GM12874 (cell line): ENCODE data around the gene CEBPG.

Source experiments
- TF ChIP-seq, protein P1 (sequence below): IDR thresholded peaks from 2 replicates; pipeline ENCODE4 v1.5.1; 2011; ENCODE audit warnings: low read depth, mild to moderate bottlenecking, control low read depth, low read length, moderate library complexity; ENCODE audit not compliant: insufficient read depth

Gene CEBPG

DNA sequence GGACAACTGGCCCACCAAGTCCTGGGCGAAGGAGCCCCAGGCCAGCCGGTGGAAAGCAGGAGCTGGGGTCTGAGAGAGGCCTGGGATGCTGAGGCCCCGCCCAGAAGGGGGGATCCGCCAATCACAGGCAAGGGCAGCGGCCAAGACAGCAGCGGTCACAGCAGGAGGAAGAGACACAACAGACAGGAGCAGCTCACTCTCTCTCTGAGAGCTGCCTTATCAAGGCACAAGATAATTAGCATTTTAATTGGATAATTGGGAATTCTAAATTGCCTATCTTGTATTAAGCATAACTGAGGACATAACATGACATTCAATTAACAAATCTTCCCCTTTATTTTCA, 46.2 kb downstream of the CEBPG start:
- TF ChIP-seq, protein P1, sequence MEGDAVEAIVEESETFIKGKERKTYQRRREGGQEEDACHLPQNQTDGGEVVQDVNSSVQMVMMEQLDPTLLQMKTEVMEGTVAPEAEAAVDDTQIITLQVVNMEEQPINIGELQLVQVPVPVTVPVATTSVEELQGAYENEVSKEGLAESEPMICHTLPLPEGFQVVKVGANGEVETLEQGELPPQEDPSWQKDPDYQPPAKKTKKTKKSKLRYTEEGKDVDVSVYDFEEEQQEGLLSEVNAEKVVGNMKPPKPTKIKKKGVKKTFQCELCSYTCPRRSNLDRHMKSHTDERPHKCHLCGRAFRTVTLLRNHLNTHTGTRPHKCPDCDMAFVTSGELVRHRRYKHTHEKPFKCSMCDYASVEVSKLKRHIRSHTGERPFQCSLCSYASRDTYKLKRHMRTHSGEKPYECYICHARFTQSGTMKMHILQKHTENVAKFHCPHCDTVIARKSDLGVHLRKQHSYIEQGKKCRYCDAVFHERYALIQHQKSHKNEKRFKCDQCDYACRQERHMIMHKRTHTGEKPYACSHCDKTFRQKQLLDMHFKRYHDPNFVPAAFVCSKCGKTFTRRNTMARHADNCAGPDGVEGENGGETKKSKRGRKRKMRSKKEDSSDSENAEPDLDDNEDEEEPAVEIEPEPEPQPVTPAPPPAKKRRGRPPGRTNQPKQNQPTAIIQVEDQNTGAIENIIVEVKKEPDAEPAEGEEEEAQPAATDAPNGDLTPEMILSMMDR, result no peak

DNA sequence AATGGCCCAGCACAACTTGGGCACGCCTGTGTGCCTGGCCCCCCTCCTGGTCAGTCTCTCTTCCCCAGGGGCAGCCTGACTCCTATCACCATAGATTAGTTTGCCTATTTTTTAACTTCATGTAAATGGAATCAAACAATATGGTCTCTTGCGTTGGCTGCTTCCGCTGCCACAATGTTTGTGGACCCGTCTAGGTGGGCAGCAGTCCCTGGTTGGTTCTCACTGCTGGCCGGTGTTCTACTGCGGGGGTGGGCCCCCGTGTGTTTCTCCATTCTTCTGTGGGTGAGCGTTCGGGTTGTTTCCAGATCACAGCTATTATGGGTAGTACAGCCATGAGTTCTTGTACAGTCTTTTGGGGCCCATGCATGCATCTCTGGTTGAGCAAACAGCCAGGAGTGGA, 47.3 kb downstream of the CEBPG start:
- TF ChIP-seq, protein P1, result no peak

DNA sequence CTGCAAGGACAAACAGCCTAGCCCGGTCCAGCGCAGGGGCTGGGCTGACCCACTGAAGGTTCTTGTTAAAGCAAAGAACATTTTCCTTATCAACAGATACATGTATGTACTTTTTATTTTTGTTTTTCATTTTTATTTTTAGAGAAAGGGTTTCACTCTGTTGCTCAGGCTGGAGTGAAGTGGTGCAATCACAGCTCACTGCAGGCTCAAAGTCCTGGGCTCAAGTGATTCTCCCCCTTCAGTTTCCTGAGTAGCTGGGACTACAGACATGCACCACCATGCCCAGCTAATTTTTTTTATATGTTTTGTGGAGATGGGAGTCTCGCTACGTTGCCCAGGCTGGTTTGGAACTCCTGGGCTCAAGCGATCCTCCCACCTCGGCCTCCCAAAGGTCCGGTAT, 47.9 kb downstream of the CEBPG start:
- TF ChIP-seq, protein P1, result no peak

DNA sequence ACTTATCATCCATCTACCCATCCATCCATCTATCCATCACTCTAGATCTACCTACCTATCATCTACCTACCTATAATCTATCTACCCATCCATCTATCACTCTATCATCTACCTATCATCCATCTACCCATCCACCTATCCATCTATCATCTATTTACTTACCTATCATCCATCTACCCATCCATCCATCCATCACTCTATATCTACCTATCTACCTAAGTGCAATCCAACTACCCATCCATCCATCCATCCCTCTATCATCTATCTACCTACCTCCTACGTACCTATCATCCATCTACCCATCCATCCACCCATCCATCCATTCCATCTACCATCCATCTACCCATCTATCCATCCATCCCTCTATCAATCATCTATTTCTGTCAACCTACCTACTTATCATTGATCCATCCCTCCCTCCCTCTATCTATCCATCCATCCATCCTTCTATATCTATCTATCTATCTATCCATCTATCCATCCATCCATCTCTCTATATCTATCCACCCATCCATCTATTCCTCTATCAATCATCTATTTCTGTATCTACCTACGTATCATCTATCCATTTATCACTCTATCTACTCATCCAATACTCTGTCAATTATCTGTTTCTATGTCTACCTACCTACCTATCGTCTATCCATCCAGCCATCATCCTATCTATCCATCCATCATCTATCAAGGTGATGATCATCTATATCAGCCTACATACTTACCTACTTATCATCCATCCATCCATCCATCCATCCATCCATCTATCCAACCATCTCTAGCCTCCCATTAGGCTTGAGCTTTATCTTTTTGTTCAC, 49.1 kb downstream of the CEBPG start:
- TF ChIP-seq, protein P1, result no peak

DNA sequence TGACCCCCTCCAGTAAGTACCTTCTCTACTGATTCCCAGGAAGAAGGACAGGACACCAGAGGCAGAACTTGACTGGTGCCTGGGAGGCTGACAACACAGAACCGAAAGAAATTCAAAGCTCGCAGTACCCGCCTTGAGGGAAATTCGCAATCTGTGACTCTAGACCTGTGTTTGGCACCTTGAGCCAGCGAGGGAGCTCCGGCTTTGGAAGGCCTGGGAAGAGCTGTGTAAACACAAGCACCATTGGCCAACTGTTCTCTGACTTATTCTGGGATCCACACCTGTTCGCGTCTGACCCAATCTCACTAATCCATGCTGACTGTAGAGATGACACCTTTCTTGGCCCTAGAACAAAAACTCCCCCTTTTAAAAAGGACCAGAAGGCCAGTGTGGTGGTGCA, 50.7 kb downstream of the CEBPG start:
- TF ChIP-seq, protein P1, result no peak

DNA sequence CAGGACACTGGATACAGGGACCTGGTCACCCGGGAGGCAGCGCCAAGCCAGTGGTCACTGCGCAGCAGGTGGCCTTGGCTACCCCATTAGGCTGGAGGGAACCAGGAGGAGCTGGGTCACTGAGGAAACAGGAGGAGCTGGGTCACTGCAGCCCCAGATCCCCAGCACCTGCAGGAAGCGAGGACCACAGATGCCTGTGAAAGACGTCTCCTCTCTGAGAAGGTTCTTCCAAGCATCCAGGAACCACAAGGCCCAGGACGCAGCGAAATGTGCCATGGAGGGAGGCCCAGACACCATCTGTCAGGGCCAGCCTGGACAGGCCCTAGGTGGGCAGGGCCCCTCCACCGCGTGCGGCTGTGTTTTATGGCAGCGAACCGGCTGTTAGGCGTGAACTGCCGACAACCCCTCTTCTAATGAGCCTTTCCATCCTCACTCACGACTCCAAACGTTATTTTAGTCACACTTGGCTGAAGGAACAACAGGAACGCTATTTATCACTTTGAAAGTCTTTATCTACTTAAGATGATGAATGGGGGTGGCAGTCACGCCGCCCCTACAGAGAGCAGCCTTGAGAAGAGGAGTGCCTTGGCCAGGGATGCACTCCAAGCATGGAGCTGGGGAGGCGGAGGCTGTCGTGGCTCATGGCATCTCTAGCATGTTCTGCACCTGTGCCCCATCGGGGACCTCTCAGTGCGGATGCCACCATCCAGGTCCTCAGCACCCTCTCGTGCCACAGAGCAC, 53.3 kb downstream of the CEBPG start:
- TF ChIP-seq, protein P1, result no peak

DNA sequence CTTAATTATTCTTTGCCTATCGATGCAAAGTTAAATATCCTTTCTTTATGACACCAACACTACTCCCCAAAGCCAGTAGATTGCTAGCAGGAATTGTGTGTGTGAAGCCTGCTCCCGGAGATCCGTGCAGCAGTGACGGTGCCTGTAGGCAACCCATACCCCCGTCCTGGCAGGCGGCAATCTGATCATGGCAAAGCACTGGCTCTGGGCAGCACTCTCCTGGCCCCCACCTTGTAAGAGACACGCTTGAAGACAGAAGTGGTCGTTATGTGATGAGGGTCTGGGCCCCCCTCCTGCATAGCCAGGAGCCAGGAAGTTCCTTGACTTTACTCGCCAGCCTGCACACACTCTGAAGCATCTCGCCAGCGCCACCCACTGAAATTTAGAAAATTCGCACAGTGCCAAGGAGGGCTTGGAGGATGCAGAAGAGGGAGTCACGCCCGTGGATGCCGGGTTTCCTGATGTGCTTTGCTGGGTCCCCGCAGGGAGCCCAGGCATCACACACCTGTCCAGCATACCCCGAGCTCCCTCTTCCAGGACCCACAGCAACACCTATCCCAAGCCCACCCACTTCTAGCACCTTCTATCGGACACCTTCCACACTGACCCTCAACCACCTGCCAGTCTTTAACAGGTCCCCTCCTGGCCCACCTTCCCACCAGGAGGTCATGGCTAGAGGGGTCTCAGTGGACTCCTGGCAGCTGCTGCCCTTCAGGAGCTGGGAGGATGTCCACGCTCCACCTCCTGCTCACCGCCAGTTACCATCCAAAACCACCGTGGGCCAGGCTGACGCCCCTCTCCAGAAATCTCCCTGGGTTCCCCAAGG, 54.5 kb downstream of the CEBPG start:
- TF ChIP-seq, protein P1, result no peak
